GM12875 (cell line): ENCODE results near the gene TRMT44.
"Not testable (repeated sequence)": the region's sequence is repeated elsewhere in the genome, so short reads cannot be mapped to it uniquely, and the experiment has no call there.

Experiments
- H3K4me3 ChIP-seq: one replicate; pipeline ENCODE4 v1.5.1; 2011; ENCODE audit warnings: low read depth, low read length, control low read depth
- CTCF ChIP-seq: IDR thresholded peaks from 2 replicates; pipeline ENCODE4 v1.5.1; 2011; ENCODE audit warnings: low read depth, mild to moderate bottlenecking, control low read depth, inconsistent platforms, low read length, moderate library complexity, borderline replicate concordance; ENCODE audit not compliant: insufficient read depth

The TRMT44 gene

GRCh38 chr4:8406887-8407286, 33.7 kb upstream of the TRMT44 start:
- H3K4me3 ChIP-seq = not testable (repeated sequence)
- TF ChIP-seq CTCF = peak; percentile 17; the same call in 1 of the 2 replicates

DNA sequence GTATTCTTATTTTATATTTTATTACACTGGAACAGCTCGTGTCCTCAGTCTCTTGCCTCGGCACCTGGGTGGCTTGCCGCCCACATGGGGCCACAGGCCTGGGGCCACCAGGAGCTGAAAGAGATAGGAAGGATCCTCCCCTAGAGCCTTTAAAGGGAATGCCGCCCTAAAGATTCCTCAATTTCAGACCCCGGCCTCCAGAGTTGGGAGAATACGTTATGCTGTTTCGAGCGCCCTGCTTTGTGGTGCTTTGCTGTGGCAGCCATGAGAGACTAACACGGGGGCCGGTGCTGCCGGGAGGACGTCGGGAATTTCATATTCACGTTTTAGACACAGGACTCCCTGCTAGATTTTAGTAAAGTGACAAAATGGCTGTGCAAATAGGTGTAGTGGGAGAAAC, 33.3 kb upstream of the TRMT44 start:
- TF ChIP-seq CTCF = no peak
- no peak overlapping the region for H3K4me3 ChIP-seq

DNA sequence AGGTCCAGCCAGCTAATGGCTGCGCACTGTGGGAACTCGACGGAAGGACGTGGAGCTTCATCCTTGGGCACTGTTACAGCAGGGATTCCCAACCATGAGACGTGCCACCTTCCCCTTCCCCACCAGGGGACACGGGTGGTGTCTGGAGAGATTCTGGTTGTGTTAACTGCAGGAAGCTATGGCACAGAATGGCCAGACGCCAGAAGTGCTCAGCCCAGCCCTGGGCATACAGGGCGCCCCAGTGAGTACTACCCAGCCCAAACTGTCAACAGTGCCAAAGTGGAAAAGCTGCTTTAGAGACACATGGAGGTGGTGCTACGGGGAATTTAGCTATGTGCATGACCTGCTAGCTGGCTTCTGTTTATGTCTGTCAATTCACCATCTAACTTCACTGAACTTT, 32.8 kb upstream of the TRMT44 start:
- no peak overlapping the region for H3K4me3 ChIP-seq
- no peak for TF ChIP-seq CTCF

GRCh38 chr4:8409264-8410065, 31.1 kb upstream of the TRMT44 start:
- no peak overlapping the region for H3K4me3 ChIP-seq
- TF ChIP-seq CTCF = no peak

GRCh38 chr4:8410066-8410625, 30.4 kb upstream of the TRMT44 start:
- no peak for TF ChIP-seq CTCF

GRCh38 chr4:8410641-8411271, 29.8 kb upstream of the TRMT44 start:
- no peak for TF ChIP-seq CTCF
- no peak overlapping the region for H3K4me3 ChIP-seq

More at GRCh38 chr4:8410066-8410625, 30.4 kb upstream of the TRMT44 start:
- no peak overlapping the region for H3K4me3 ChIP-seq
